22Rv1 (cell line): ENCODE data around the gene YPEL3.

Experiments used
- ZFX ChIP-seq: fragments of 450-650 bp; IDR thresholded peaks from 2 replicates; pipeline ENCODE4 v1.6.1; 2017; ENCODE audit warnings: antibody characterized with exemption, borderline replicate concordance
- TF ChIP-seq, protein P1 (sequence below): fragments of 450-650 bp; IDR thresholded peaks from 2 replicates; pipeline ENCODE4 v1.5.1; 2017; ENCODE audit warnings: mild to moderate bottlenecking

DNA sequence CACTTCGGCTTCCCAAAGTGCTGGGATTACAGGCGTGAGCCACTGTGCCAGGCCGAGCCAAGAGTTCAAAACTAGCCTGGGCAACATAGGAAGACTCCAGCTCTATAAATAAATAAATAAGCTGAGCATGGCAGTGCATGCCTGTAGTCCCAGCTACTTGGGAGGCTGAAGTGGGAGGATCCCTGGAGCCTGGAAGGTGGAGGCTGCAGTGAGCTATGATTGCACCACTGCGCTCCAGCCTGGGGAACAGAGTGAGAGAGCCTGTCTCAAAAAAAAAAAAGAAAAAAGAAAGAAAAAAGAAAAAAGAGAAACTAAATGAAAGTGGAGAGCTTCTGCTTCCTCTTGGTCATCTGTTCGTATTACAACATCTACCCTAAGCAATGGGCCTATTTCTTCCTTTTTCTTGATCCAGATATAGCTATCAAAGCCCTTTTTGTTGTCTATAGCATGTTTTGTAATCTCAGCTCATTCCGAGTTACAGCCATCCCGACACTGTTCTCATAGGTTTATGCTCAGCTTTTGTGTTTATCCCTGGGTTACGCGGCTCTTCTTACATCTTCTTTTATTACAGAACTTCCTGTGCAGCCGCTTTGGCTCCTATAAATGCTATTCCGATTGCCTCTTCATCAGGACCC is 41.1 kb upstream of the YPEL3 start:
- TF ChIP-seq, protein P1, sequence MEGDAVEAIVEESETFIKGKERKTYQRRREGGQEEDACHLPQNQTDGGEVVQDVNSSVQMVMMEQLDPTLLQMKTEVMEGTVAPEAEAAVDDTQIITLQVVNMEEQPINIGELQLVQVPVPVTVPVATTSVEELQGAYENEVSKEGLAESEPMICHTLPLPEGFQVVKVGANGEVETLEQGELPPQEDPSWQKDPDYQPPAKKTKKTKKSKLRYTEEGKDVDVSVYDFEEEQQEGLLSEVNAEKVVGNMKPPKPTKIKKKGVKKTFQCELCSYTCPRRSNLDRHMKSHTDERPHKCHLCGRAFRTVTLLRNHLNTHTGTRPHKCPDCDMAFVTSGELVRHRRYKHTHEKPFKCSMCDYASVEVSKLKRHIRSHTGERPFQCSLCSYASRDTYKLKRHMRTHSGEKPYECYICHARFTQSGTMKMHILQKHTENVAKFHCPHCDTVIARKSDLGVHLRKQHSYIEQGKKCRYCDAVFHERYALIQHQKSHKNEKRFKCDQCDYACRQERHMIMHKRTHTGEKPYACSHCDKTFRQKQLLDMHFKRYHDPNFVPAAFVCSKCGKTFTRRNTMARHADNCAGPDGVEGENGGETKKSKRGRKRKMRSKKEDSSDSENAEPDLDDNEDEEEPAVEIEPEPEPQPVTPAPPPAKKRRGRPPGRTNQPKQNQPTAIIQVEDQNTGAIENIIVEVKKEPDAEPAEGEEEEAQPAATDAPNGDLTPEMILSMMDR, result no peak
- TF ChIP-seq ZFX, result no peak
